Prostate gland (tissue), 2 donors: ENCODE results near the gene SDC1.

Experiments
- POLR2A ChIP-seq: fragments of 450-650 bp; IDR thresholded peaks from one replicate; pipeline ENCODE4 v1.6.1; 2016; ENCODE audit warnings: antibody characterized with exemption, mild to moderate bottlenecking
- POLR2AphosphoS5 ChIP-seq: sonication (generic); formaldehyde crosslinking; IDR thresholded peaks from one replicate; pipeline ENCODE4 v1.6.1; 2017; ENCODE audit warnings: antibody characterized with exemption
- TF ChIP-seq, protein P1 (sequence below), 4 experiments: fragments of 200-600 bp in 2 of 4; fragments of 450-650 bp in 2 of 4; sonication (generic) in 2 of 4; IDR thresholded peaks; 1 replicate in 3 of 4; 2 replicates in 1 of 4; pipeline ENCODE4 v1.5.1; 2016 to 2019; ENCODE audit warnings: antibody characterized with exemption in 4 of 4, mild to moderate bottlenecking in 2 of 4, moderate library complexity in 2 of 4

DNA sequence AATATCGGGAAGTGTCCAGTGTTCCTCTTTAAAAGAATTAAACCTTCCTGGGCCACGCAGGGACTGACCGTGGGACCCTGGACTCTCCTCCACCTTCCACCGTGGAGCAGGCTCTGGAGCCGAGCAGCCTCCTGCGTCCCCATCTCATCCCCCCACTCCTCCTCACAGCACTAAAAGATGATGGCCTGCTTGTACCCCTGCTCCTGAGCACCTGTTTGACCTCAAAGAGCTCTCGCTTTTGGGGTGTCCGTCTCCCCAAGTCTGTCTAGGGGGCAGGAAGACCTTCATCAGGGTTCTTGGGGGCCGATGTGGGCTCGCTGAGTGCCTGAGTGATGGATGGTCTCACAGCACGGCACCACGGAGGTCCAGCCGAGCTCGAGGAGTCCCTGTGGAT, 1.2 kb upstream of the SDC1 start:
- TF ChIP-seq, protein P1, sequence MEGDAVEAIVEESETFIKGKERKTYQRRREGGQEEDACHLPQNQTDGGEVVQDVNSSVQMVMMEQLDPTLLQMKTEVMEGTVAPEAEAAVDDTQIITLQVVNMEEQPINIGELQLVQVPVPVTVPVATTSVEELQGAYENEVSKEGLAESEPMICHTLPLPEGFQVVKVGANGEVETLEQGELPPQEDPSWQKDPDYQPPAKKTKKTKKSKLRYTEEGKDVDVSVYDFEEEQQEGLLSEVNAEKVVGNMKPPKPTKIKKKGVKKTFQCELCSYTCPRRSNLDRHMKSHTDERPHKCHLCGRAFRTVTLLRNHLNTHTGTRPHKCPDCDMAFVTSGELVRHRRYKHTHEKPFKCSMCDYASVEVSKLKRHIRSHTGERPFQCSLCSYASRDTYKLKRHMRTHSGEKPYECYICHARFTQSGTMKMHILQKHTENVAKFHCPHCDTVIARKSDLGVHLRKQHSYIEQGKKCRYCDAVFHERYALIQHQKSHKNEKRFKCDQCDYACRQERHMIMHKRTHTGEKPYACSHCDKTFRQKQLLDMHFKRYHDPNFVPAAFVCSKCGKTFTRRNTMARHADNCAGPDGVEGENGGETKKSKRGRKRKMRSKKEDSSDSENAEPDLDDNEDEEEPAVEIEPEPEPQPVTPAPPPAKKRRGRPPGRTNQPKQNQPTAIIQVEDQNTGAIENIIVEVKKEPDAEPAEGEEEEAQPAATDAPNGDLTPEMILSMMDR (IDR thresholded peaks at IDR 0.05), result no peak
- no peak for TF ChIP-seq POLR2AphosphoS5
- no peak for TF ChIP-seq POLR2A
